Uterine smooth muscle cell (primary cell): ENCODE data around the gene ADGRV1. TPM values are rescaled to one million over a fixed set of nuclear protein-coding genes. Genes with fewer than 3 reads are reported as not detected.

Experiments
- total RNA-seq: library from RNA; depleted of rRNA; stranded (reverse); fragments of >200 nt; gene quantifications from 2 replicates; pipeline ENCODE4 v1.2.3, GENCODE V29; 2014

ADGRV1 gene
- 0.25 and 0.33 TPM in 2 replicates for total RNA-seq

GRCh38 chr5:90558344-90559192, at the start of gene ADGRV1:
Gene ADGRV1, plus strand, starts transcription at chr5:90558797. Its CDS starts 99 bp downstream, at chr5:90558896.

GRCh38 chr5:90529194-90529938, 29.2 kb upstream of the ADGRV1 start, which contains the start of gene LYSMD3:
Gene LYSMD3, minus strand, starts transcription at chr5:90529584. Its CDS starts 4,295 bp downstream, at chr5:90525289.

Other genes starting within 250 kb of the ADGRV1 start
- 19.9 and 21.2 TPM in 2 replicates for gene CETN3, start 149.0 kb upstream of the ADGRV1 start, total RNA-seq
- gene MBLAC2, start 84.0 kb upstream of the ADGRV1 start, total RNA-seq = 4.6 TPM in 2 replicates
- gene POLR3G, start 83.9 kb upstream of the ADGRV1 start, total RNA-seq = 20.0 and 40.8 TPM in 2 replicates
- 24.6 and 31.5 TPM in 2 replicates for gene LYSMD3, start 29.2 kb upstream of the ADGRV1 start, total RNA-seq